Activated CD4-positive, alpha-beta T cell treated with anti-CD3 and anti-CD28 coated beads, Interleukin-2, amount 10 ng/mL, durations not matched to agents 24 days and 14 days (primary cell): ENCODE results near the gene NRP1. TPM values are rescaled to one million over a fixed set of nuclear protein-coding genes. Genes with fewer than 3 reads are reported as not detected.
A peak's percentile ranks its signal among the peaks of the same experiment; 100 is the strongest.

ENCODE experiments used
- DNase-seq: peaks from one replicate; pipeline ENCODE4 v3.0.0; 2022
- H3K27ac Mint-ChIP-seq: one replicate; pipeline ENCODE4 v1.8.0; 2022; ENCODE audit warnings: mild to moderate bottlenecking, mixed read lengths
- H3K27me3 Mint-ChIP-seq: one replicate; pipeline ENCODE4 v1.8.0; 2022; ENCODE audit warnings: mixed read lengths
- H3K36me3 Mint-ChIP-seq: one replicate; pipeline ENCODE4 v1.8.0; 2022; ENCODE audit warnings: low read depth, mild to moderate bottlenecking, mixed read lengths
- H3K4me1 Mint-ChIP-seq: one replicate; pipeline ENCODE4 v1.8.0; 2021; ENCODE audit warnings: mixed read lengths
- H3K4me3 Mint-ChIP-seq: one replicate; pipeline ENCODE4 v1.8.0; 2022; ENCODE audit warnings: mild to moderate bottlenecking, moderate library complexity, mixed read lengths
- H3K9me3 Mint-ChIP-seq: one replicate; pipeline ENCODE4 v1.8.0; 2021; ENCODE audit warnings: mixed read lengths
- intact Hi-C: fragments of 100-400 bp; cut with micrococcal nuclease; formaldehyde crosslinking; loops from one replicate; pipeline ENCODE4 v1.15.1; 2023
- total RNA-seq: library from RNA; stranded (reverse); gene quantifications from 2 replicates; pipeline ENCODE4 v1.2.3, GENCODE V29; 2022

The NRP1 gene
- total RNA-seq, 1 donor from 2014 or later: 5.0 TPM

DNA sequence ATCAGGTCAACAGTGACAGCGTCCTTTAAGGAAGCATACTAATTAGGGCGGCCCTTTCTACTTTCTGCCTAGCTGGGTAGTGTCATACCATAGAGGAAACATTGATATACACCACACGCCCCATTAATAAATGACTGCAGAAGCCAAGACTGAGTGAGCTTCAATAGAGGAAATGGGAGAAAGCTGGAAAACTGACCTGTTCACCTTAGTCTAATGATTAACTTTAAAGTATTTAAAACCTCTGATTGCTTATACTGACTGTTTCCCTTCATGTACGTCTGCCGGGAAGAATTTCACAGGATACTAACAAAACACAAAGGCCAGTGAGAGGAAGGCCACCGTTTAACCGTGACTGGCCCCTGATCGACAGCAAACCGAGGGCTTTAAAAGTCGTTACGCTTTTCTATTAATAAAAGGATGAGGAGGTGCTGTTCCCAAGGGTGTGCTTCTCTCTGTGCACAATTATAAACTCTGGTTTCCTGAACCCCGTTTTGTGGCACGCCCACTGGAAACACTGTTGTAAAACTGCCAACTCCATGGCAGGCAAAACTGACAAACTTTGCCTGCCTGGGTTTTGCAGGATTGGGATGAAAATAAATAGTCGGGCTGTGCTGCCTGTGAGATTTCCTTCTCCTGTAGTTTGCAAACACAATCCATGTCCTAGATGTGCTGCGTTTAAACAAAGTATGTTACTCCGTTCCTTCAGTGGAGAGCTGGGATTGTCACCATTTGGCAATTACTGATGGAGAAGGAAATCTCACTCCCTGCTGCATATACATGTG is 137.6 kb downstream of the NRP1 start:
- Mint-ChIP-seq H3K4me1 (no peaks in the 10 kb centered on the region), H3K27ac (no peak overlapping the region), H3K9me3 (no peaks in the 10 kb centered on the region), H3K36me3 (no peaks in the 10 kb centered on the region), H3K4me3 (no peak overlapping the region), H3K27me3 (peaks cover 28% of the 10 kb centered on the region)
- DNase-seq: no peak
- intact Hi-C loops: no loop called here

DNA sequence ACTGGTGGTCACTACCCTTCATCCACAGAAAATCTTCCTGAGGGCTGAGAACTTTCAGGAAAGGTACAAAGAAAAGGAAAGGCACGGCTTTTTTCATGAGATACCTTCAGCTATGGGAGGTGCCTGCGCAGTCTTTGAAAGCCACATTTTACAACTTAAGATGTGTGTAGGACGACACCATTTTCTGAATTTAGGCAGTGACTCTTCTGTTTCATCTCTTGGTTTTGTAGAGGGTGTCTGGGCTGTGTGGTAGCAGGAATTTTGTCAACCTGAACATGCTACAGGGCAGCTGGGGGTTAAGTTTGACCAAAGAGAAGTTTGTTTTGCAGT is 138.1 kb downstream of the NRP1 start:
- Mint-ChIP-seq H3K27me3 (peaks cover 29% of the 10 kb centered on the region), H3K36me3 (no peaks in the 10 kb centered on the region), H3K4me3 (no peak overlapping the region), H3K9me3 (no peaks in the 10 kb centered on the region), H3K27ac (no peak overlapping the region), H3K4me1 (no peaks in the 10 kb centered on the region)
- intact Hi-C loops: no loop called here
- no peak for DNase-seq

DNA sequence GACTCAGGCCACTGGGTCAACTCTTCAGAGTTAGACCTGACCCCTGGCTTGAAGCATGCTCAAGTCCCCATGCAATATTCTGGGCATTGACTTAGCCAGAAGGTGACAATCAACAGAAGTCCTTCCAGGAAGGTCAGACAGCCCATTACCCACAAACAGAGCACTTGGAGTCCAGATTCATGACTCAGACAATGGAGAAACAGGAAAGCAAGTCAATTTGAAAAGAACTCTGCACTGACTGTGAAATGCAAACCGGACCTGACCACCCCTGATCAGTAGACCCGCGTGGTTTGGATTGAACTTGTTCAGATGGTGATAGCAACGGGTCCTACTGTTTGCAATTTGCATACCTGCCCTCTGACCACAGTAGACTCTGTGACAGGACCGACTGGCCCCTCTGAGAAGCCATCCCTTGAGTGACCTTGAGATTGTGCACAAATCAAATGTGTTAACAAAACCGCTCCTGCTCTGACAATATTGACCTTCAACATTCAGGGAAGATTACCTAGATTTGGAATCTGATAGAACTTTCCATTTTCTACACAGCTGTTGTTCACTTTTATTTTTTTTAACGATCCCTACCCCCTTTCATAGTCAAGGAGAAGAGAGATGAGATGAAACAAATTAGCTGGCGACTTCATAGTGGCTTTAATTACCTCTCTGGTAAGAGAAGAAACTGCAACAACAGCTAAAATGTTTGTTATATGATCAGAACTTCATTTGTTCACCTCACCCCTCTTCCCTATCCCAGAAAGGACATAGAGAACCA is 138.7 kb downstream of the NRP1 start:
- Mint-ChIP-seq H3K36me3 (no peaks in the 10 kb centered on the region), H3K4me1 (no peaks in the 10 kb centered on the region)

DNA sequence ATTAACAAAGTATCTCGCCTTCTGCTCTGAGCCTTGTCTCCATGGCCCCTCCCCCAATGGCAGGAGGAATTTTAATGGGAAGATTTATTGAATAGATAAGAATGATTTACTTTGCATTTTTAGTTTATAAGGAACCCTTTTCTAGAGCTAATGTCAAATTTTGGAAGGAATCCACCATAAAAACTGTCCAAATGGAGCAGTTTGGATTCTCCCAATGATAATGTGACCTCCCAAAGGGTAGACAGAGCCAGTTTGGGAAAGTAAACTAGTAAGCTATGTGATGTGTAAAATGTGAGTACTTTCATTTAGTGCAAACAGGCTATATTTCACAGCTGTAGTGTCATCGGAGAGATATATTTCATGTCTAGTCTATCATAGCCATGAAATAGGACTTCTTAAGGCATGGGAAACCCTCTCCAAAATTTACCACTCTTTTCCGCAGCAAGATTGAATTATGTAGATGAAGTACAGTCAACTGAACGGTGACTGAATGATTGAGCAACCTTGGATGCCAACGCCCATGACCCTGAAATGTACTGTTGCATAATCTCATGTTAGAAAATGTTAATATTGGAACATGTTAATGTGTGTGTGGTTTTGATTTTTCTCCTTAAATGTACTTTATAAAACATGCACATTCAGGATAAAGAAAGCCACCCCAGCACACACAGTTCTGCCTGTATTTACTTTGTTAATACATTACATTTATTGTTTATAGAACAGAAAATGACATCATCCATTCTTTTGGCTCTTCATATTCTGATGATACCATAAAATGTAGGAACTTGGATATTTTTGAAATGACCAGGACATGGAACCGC is 140.6 kb downstream of the NRP1 start:
- Mint-ChIP-seq H3K4me1 (no peaks in the 10 kb centered on the region), H3K36me3 (no peaks in the 10 kb centered on the region), H3K27me3 (peaks cover 45% of the 10 kb centered on the region), H3K4me3 (no peak overlapping the region), H3K27ac (no peak overlapping the region), H3K9me3 (no peaks in the 10 kb centered on the region)
- intact Hi-C loops: loop anchor here (1.0 to 2.0 kb wide), 3 partner anchors 51 to 1443 kb away; no protein-coding TSS in a partner anchor
- DNase-seq: no peak

More for the DNA sequence above, 138.7 kb downstream of the NRP1 start:
- intact Hi-C loops: no loop called here
- Mint-ChIP-seq H3K27ac (no peak overlapping the region), H3K4me3 (no peak overlapping the region), H3K27me3 (peaks cover 30% of the 10 kb centered on the region), H3K9me3 (no peaks in the 10 kb centered on the region)
- no peak for DNase-seq

DNA sequence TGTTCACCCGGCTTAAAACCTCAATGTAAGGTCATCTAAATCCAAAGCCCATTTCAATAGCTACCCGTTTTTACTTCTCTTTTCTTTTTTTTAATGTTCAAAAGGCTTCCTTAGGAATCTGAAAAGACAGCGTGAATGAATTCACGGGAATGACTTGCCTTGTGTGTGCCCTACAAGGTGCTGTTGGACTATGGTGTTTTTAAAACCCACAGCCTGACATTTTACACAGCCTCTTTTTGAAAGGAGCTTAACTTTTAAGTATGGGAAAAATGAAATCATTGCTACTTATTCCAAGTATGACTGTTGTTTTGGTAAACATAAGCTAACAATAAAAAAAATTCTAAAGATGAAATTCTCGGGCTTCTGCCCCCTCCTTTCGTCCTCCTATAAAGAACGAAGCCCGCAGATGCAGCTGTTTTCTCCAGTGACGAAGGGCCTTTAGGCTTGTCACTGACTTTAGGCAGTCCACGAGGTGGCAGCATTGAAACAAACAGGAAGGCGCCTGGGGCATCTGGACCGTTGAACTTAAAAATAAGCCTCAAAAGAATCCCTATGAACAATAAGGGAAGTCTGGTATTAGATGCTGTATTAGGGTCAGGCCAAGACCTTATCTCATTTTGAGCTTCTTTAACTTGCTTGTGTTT is 141.3 kb downstream of the NRP1 start:
- no peaks in the 10 kb centered on the region for H3K36me3 Mint-ChIP-seq
- no peak overlapping the region for H3K27ac Mint-ChIP-seq
- no peaks in the 10 kb centered on the region for H3K4me1 Mint-ChIP-seq
- peak; percentile 90 for DNase-seq
- no peak overlapping the region for H3K4me3 Mint-ChIP-seq
- H3K27me3 Mint-ChIP-seq: peaks cover 45% of the 10 kb centered on the region
- intact Hi-C loops: loop anchor here (1.0 to 2.0 kb wide), 3 partner anchors 52 to 1444 kb away; no protein-coding TSS in a partner anchor
- H3K9me3 Mint-ChIP-seq: no peaks in the 10 kb centered on the region

DNA sequence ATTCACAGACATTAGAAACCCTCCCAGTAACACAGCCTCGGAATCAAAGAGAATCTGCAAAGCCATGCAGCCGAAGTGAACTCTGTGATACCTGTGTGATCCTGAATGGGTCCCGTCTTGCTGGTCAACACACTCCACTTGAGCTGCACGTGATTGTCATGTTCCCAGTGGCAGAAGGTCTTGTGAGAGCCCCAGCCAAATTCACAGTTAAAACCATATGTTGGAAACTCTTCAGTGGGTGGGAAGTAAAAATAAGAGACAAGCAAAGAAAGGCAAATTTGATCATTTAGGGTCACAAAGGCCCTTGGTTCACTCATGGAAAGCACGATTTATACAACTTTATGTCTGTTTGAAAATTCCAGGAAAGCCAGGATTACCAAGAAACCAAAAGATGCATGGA is 142.3 kb downstream of the NRP1 start:
- H3K4me1 Mint-ChIP-seq: no peaks in the 10 kb centered on the region
- no peaks in the 10 kb centered on the region for H3K36me3 Mint-ChIP-seq
- no peaks in the 10 kb centered on the region for H3K9me3 Mint-ChIP-seq
- peaks cover 41% of the 10 kb centered on the region for H3K27me3 Mint-ChIP-seq
- intact Hi-C loops: loop anchor here (2.0 kb wide), 1 partner anchor 53 kb away; no protein-coding TSS in a partner anchor
- DNase-seq: no peak
- H3K4me3 Mint-ChIP-seq: no peak overlapping the region
- no peak overlapping the region for H3K27ac Mint-ChIP-seq

DNA sequence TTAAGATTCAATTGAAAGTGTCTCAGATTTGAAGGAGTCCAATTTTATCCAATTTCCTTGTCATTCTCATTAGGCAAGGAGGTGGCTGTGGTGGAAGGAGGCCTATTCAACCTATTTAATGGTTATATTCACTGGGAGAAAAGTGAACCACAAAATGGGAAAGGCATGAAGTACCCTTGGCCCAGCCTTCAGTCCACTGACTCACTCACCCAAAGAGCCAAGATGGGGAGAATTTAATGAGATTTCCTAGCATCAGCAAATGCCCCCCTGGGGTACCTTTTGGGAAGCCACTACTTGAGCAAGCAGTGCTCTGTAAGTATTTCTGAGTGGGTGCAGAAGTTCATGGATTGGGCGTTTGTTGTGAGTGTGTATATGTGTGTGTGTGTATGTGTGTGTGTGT is 144.1 kb downstream of the NRP1 start:
- H3K27ac Mint-ChIP-seq: no peak overlapping the region
- no peaks in the 10 kb centered on the region for H3K36me3 Mint-ChIP-seq
- no peaks in the 10 kb centered on the region for H3K9me3 Mint-ChIP-seq
- no peaks in the 10 kb centered on the region for H3K4me1 Mint-ChIP-seq
- H3K4me3 Mint-ChIP-seq: no peak overlapping the region
- intact Hi-C loops: no loop called here
- H3K27me3 Mint-ChIP-seq: peaks cover 27% of the 10 kb centered on the region
- no peak for DNase-seq

DNA sequence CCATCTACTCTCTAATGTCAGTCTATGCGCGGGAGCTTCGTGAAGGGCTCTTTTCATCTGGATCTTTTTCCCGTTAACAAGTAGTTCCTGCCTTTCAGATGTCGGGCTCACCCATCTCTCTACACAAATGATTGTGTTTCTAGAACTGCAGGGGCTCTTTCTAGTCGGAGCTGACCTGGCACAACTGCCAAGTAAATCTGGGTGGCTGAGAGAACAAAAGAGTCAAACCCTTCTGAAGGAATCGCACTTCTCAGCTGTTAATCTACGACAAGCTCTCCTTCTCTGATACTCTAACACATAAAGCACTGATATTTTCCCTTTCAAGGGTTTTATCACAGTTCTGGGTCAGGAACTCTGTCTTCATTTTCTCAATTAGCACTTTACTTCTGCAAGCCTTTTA is 144.7 kb downstream of the NRP1 start:
- no peaks in the 10 kb centered on the region for H3K4me1 Mint-ChIP-seq
- H3K27ac Mint-ChIP-seq: no peak overlapping the region
- no peak overlapping the region for H3K4me3 Mint-ChIP-seq
- intact Hi-C loops: no loop called here
- no peaks in the 10 kb centered on the region for H3K9me3 Mint-ChIP-seq
- peaks cover 26% of the 10 kb centered on the region for H3K27me3 Mint-ChIP-seq
- H3K36me3 Mint-ChIP-seq: no peaks in the 10 kb centered on the region
- no peak for DNase-seq

DNA sequence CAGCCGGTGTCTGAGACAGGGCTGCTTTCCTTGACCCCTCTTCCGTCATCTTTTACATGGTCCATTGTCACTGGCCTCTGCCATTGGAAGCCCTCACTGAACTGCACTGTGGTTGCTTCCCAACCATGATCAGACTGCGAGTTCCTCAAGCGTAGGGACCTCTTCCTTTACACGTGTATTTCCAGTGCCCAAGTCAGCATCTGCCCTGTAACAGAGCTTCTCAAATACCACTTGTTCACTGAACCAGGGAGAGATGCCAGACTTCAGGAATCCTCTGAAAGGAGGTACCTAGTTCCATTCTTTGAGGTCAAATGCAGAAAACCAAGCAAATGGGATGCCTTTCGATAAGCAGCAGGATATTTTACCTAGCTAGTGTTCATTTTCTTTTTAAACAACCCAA is 145.1 kb downstream of the NRP1 start:
- no peaks in the 10 kb centered on the region for H3K9me3 Mint-ChIP-seq
- H3K27me3 Mint-ChIP-seq: peaks cover 24% of the 10 kb centered on the region
- H3K27ac Mint-ChIP-seq: no peak overlapping the region
- no peaks in the 10 kb centered on the region for H3K36me3 Mint-ChIP-seq
- H3K4me3 Mint-ChIP-seq: no peak overlapping the region
- DNase-seq: no peak
- H3K4me1 Mint-ChIP-seq: no peaks in the 10 kb centered on the region
- intact Hi-C loops: no loop called here

DNA sequence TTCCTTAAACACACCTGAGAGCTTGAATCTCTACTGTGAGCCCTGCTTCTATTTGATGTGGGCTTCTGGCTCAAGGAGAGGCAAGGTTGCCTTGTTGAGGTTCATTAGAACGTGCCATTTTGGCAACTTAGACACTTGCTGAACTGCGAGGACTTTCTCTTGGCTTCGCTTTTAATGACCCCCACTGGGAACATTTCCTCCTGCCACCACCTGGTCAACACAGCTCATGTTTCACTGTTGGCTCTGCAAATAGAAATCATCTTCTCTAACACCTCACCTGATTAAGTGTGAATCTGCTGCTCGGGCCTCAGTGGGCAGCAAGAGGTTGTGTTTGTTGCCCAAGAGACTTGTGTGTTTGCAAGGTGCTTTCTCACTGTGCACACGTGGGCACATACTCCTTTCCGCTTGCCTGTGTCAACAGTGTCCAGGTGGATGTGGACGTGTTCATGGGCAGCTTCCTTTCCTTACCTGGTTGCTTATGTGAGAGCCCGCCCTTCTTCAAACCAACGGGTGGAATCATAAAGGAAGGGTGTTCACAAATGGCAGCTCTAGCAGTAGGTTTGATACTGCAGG is 147.0 kb downstream of the NRP1 start:
- no peak for DNase-seq
- Mint-ChIP-seq H3K4me1 (no peaks in the 10 kb centered on the region), H3K27ac (no peak overlapping the region), H3K9me3 (no peaks in the 10 kb centered on the region), H3K4me3 (no peak overlapping the region), H3K27me3 (peaks cover 24% of the 10 kb centered on the region), H3K36me3 (no peaks in the 10 kb centered on the region)
- intact Hi-C loops: no loop called here

DNA sequence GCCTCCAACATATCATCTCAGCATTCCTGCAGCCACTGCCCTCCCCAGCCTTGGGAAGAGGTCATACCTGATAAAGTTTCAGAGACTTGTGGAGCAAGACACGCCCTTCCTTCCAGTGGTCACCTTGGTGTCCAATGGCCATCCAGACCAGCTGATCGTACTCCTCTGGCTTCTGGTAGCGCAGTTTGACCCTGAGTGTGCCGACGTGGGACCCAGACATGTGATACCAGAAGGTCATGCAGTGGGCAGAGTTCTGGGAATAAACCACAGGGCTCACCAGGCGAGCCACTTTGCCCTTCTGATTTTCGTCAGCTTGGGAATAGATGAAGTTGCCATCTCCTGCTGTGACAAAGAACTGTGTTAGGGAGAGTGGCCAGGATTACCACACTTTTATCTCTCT is 148.3 kb downstream of the NRP1 start:
- intact Hi-C loops: no loop called here
- Mint-ChIP-seq H3K9me3 (no peaks in the 10 kb centered on the region), H3K4me3 (no peak overlapping the region), H3K27ac (no peak overlapping the region), H3K36me3 (no peaks in the 10 kb centered on the region), H3K27me3 (peaks cover 17% of the 10 kb centered on the region), H3K4me1 (no peaks in the 10 kb centered on the region)
- DNase-seq: no peak

DNA sequence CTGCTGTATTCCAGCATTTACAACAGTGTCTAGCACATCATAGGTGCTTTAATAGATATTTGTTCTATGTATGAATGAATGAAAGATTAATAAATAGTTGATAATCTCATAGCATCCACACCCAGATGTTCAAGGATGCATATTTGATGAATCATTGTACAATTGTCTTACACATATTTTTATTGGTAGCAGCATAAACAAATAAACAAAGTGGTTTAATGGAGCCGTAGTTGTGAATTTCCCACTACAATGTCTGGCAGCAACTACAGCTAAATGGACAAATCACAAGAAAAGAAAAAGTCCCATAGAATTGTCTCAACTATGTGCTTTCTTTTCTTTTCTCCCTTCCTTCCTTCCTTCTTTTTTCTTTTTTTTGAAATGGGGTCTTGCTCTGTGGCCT is 150.8 kb downstream of the NRP1 start:
- Mint-ChIP-seq H3K4me3 (no peak overlapping the region), H3K36me3 (no peaks in the 10 kb centered on the region), H3K9me3 (no peaks in the 10 kb centered on the region), H3K4me1 (peaks cover 8% of the 10 kb centered on the region), H3K27me3 (peaks cover 2% of the 10 kb centered on the region), H3K27ac (no peak overlapping the region)
- no peak for DNase-seq
- intact Hi-C loops: no loop called here

DNA sequence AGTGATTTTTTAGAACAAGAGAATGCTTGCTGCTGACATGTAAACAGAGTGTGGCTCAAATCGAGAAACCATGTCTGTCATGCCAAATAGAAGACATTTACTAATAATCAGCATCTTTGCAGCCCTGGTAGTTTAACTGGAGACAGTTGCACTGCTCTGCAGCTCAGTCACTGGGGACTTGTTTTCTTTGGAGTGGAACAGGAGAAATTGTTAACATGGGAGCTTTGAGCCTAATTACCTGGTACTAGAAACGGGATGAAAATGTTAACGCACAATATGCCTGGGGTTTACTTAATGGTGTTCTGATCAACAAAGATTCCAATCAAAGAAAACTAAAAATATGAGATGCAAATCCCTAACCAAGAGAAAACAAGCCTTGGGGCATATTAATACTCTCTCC is 153.5 kb downstream of the NRP1 start:
- Mint-ChIP-seq H3K4me3 (no peak overlapping the region), H3K4me1 (peaks cover 8% of the 10 kb centered on the region), H3K27me3 (peaks cover 15% of the 10 kb centered on the region), H3K9me3 (no peaks in the 10 kb centered on the region), H3K27ac (no peak overlapping the region), H3K36me3 (no peaks in the 10 kb centered on the region)
- intact Hi-C loops: loop anchor here (1.0 kb wide), 1 partner anchor 38 kb away; no protein-coding TSS in a partner anchor
- no peak for DNase-seq
